NCI-H2171 treated with DMSO at 0.1 percent for 48 hours (cell line): ENCODE data around the gene NKD1.
A peak's percentile ranks its signal among the peaks of the same experiment; 100 is the strongest.

Source experiments
- DNase-seq: peaks from one replicate; lab custom pipeline; 2025; lab: John Stamatoyannopoulos, UW

The NKD1 gene

GRCh38 chr16:50651835-50652438, 103.7 kb downstream of the NKD1 start:
- no peak for DNase-seq

GRCh38 chr16:50652836-50653425, 104.7 kb downstream of the NKD1 start:
- no peak for DNase-seq

- peak; percentile 26 for DNase-seq
These were observed 105.7 kb downstream of the NKD1 start for GRCh38 chr16:50653633-50654519.

GRCh38 chr16:50655558-50656055, 107.4 kb downstream of the NKD1 start:
- DNase-seq, result no peak

- DNase-seq, result no peak
These were observed 109.0 kb downstream of the NKD1 start for GRCh38 chr16:50657241-50657640.

GRCh38 chr16:50659806-50660205, 111.6 kb downstream of the NKD1 start:
- no peak for DNase-seq

- no peak for DNase-seq
These were observed 114.2 kb downstream of the NKD1 start for GRCh38 chr16:50662306-50662940.

- DNase-seq, result no peak
These were observed 116.1 kb downstream of the NKD1 start for GRCh38 chr16:50664270-50664669.

GRCh38 chr16:50665128-50665878, 117.1 kb downstream of the NKD1 start:
- DNase-seq, result peak; percentile 58

GRCh38 chr16:50666658-50667496, 118.7 kb downstream of the NKD1 start:
- no peak for DNase-seq

GRCh38 chr16:50667497-50668367, 119.5 kb downstream of the NKD1 start:
- no peak for DNase-seq

GRCh38 chr16:50668368-50669008, 120.3 kb downstream of the NKD1 start:
- no peak for DNase-seq

GRCh38 chr16:50669741-50670140, 121.5 kb downstream of the NKD1 start:
- DNase-seq, result no peak

GRCh38 chr16:50670476-50670875, 122.3 kb downstream of the NKD1 start:
- no peak for DNase-seq

- DNase-seq, result peak; percentile 36
These were observed 123.6 kb downstream of the NKD1 start for GRCh38 chr16:50671644-50672260.

- no peak for DNase-seq
These were observed 125.5 kb downstream of the NKD1 start for GRCh38 chr16:50673496-50674275.

GRCh38 chr16:50674831-50675230, 126.6 kb downstream of the NKD1 start:
- DNase-seq, result no peak
